Glomerular visceral epithelial cell (primary cell): ENCODE measurements around the gene METTL25B.

Experiments
- DNase-seq: peaks from one replicate; pipeline ENCODE4 v3.0.0-alpha.2; 2016; ENCODE audit errors: extremely low spot score

METTL25B gene

DNA sequence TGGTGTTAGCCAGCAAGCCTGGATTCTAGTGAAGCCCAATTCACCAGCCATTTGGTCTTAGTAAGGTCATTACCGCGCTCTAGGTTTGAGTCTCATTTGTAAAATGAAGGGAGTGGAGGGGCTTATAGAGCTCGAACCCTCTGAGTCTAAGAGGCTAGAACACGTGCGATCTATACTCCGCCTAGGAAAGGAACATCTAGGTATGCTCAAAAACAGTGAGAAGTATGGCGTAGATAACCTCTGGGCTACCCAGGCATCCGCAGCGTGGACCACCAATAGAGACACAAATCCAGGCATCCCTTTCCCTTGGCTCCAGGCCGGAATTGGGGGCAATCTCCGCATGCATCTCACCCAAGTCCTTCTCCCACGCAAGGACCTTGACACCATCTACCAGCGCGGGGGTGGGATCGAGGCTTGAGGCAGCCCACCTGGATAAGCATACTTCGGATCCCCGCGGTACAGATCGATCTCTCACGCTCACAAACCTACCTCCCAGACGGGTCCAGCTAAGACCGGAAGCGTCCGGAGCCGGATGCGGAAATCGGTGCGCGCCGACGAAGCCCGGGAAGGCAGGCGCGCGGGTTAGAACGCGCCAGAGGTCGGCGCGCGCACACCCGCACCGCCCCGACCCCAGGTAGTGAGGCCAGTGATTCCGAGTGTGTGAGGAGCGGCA lies at the start of gene METTL25B:
Gene METTL25B (plus strand): TSS at position 544 of the 673 bp plus-strand sequence. CDS start 636 bp downstream, outside the sequence.
- DNase-seq = peak; percentile 84

DNA sequence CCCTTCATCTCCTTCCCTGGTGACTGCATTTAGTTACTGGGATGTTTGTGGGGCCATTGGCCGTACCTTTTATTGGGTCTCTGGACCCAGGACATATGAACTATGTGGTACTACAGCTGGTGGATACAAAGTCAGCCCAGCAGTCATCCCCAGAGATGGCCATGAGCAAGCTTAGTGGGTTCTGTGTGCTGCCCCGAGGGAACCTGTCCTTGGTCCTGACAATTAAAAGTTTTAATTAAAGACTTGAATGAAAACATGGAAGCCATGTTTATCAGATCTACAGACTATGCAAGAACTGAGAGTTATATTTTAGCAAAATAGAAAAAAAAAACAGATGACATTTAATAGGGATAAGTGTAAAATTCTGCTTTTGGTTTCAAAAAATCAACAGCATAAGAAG lies 48.2 kb upstream of the METTL25B start:
- no peak for DNase-seq

DNA sequence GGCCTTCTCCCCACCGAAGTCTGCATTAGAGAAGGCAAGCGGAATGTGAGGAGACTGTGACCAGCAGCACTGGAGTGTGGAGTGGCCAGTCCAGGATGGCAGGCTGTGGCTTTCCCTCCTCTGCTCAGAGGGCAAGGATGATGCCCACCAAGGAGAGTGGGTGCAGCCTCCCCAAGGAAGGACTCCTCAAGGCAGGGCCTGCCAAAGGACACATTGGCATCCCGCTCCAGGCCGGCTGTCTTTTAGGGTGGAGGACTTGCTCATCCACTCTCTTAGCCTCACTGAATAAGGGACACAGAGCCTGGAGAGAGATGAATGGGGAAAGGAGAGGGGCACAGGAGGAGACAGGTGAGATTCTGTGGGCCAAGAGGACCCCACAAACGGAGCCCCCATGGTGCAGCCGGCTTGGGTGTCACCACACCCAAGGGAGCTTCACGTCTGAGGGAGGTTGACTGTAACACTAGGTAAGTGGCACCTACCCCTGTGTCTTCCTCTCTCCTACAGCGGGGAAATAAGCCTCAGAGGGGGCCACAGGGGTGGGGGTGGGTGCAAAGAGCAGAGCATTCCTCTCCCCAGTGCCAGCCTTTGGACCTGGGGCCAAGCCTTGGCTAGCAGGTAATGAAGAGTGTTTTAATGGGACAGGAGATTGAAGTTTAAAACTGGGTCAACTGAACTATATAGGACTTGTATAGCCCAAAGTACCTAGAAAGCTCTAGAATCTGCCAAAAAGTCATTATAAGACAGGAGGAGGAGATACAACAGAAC lies 46.9 kb upstream of the METTL25B start:
- DNase-seq = no peak

DNA sequence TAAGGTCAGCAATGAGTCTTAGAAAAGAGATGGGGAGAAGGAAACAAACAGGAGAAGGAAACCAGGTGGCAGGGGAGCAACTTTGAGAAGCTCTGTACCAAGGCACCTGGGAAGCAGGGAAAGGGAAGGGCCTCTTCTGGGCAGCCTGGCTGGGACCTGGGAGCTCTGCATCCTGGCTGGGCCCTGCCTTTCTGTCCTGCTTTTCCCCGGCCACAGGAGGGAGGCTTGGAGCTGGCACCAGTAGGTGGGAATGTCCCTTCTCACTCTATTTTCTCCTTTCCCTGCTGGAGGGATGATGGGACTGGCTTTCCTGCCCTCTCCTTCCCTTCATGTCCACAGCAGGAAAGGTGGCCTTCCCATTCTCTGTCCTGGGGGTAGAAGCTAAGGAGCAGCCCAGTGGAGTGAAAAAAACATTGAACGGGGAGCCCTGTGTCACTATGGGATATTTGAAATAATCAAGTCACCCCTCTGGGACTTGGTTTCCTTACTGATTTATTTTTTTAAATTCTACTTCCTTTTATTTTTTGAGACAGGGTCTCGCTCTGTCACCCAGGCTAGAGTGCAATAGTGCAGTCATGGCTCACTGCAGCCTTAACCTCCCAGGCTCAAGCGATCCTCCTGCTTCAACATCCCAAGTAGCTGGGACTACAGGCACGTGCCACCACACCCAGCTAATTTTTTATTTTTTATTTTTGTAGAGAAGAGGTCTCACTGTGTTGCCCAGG lies 45.9 kb upstream of the METTL25B start:
- no peak for DNase-seq

DNA sequence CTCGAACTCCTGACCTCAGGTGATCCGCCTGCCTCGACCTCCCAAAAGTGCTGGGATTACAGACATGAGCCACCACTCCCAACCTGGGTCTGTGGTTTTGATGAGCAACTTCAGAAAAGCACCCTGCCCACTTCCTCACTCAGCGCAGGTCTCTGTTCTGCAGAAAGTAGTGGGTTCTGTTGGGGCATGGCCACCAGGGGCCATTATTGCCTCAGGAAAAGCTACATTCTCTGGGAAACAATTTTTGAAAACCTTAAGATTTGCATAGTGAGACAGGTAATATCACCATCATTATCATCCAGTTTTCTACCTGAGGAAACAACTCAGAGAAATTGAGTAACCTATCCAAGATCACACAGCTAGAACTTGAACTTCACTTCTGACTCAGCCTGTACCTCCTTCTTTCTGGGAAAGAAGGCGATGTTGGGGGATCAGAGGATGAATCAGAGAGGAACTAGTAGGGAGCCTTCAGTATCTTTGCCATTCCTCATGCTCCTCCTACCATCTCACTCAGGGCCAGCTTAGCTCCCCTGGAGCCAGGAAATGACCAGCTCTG lies 44.0 kb upstream of the METTL25B start:
- peak; percentile 56 for DNase-seq

DNA sequence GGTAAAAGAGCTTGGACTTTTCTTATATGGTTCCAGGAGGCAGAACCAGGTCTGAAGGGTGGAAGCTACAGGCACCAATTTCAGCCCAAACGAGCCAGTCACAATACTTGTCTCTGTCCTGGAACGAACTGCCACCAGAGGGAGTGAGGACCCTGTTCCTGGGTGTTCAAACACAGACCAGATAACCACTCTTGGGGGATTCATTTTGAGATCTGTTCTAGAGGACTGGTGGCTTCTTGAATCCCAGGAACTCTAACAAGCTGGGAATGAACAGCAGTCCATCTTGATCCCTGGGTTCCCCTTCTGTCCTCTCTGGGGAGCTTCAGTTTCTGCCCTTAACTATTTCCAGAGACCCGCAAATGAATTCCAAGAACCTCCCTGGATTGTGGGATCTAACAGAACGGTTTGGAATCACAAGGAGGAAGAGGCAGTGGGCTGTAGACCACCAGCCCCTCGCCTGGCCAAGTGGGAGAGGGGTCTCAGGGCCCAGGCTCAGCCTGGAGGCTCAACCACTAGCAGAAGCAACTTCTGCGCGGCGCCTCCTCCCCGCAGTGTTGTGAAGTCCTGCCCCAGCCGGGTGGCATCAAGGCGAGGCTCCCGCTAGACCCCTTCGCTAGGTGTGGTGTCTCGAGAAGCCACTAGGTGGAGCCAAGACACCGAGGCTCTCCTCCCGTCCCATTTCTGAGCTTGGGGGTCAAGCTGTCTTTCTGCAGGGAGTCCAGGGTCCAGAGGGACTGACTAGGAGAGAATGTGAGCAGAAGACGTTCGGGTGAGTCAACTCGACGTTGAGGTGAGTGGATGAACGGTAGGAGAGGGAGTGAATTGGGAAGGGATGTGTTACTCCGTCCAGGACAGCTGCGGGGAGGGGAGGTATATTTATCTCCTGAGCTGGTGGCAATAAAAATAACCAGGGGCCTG lies 39.0 kb upstream of the METTL25B start:
- DNase-seq = peak; percentile 89

DNA sequence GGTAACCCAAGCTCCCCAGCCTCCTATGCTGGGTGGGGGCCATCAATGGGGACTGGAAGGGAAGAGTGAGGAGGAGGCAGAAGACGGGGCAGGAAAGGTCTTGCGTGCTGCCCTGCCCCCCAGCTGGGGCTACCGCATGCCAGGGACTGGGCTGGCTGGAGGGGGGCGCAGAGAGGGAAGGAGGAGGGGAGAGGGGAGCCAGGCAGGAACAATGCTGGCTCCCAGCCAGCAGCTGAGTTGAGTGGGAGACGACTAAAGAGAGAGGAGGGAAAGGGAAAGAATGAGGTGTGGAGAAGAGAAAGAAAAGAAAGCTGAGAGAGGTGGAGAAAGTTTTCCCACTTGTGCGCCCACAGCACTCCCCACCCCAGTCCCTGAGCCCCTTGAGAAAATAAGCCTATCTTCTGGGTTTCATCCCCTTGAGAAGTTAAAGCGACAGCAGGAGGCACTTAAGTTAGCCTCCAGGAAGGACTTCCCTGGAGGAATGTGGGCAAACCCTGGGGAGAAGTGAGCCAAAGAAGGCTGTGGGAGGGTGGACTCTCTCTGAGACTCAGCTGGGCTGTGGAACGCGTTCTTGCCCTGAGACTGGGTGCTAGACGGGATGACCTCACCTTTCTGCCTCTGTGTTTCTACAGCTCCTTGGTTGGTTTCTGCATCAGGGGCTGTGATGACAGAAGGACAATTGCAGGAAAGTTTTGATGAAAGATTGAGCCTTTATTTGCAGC lies 38.2 kb upstream of the METTL25B start:
- peak; percentile 34 for DNase-seq

DNA sequence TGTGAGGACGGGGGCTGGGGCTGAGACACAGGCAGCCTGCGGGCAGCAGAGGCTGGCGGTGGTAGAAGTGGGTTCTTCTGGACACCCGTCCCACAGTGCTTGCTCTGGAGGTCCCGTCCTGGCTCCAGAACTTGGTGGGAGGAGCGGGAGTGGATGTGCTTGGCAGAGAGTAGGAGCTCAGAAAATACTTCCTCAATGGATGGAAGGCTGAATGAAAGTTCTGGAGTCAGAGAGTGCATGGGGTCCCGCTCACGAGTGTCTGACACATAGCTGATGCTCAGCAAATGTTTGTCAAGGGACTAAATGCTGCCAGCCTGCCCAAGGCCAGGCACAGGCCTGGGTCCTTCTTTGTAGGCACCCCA lies 37.6 kb upstream of the METTL25B start:
- no peak for DNase-seq

DNA sequence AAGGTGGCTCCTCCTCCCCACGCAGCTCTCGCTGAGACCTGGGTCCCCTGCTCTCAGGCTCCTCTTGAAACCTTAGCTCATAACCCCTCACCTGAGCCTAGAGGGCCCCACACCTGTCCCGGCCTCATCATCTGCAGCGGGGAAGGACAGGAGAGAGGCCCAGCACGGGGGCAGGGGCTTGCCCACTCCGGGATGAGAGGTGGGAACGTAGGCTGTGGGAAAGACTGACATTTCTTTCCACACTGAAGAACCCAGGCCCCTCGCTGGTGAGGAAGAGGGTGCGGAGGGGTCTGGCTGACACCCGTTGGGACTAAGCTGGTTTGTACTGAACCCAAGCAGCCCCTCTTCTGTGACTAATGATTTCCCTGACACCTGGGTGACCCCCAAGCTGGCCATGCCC lies 37.1 kb upstream of the METTL25B start:
- DNase-seq = no peak

DNA sequence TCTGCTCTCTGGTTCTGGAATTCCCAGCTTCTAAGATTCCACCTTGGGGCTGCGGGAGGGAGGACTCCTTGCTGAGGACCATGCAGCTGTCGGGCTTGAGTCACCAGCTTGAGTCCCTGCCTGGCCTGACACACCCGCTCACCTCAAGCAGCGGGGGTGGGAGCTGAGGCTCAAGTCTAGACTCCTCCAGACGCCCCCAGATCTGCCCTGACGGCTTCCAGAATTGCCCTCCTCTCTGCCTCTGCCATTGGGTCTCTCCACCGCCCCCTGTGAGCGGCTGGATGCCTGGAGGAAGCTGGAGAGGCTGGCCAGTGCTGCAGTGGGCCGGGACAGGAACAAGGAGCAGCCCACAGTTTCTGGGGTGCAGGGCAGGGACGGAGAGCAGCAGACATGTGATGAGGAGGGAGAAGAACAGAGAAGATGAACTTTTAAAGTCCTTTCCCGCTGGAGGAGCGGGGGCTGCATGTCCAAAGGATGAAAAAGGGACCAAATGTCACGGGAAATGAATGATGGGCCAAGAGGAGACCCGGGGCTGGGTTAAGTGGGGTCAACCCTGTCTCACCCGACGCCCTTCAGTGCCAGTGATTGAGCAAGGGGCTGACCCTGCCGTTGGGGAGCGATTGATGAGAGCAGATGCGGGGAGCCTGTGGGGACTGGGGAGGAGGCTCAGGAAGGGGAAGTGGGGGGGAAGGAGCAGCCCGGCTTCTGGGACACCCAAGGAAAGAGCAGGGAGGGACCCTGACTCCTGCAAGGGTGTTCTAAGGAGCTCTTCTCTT lies 36.4 kb upstream of the METTL25B start:
- peak; percentile 66 for DNase-seq

DNA sequence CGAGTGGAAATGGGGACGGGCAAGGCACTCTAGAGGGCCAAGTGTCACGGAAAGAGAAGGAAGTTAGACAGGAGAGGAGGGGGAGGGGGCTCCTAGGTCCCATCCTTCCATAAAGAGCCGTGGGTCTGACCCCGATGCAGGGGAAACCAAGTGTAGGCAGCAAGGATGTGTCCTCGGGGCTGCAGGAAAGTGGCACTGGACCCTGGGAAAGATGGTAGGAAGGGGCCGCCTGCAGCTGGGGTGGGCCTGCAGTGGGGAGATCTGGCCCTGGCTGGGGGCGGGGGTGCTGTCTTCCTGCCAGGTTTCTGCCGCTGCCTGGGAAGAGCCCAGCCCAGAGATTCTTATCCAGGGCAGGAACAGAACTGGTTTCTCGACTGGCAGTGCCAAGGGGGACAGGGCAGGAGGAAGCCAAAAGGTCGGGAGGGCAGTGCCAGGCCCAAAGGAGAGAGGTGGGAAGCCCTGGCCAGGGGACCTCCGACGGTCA lies 35.8 kb upstream of the METTL25B start:
- no peak for DNase-seq

DNA sequence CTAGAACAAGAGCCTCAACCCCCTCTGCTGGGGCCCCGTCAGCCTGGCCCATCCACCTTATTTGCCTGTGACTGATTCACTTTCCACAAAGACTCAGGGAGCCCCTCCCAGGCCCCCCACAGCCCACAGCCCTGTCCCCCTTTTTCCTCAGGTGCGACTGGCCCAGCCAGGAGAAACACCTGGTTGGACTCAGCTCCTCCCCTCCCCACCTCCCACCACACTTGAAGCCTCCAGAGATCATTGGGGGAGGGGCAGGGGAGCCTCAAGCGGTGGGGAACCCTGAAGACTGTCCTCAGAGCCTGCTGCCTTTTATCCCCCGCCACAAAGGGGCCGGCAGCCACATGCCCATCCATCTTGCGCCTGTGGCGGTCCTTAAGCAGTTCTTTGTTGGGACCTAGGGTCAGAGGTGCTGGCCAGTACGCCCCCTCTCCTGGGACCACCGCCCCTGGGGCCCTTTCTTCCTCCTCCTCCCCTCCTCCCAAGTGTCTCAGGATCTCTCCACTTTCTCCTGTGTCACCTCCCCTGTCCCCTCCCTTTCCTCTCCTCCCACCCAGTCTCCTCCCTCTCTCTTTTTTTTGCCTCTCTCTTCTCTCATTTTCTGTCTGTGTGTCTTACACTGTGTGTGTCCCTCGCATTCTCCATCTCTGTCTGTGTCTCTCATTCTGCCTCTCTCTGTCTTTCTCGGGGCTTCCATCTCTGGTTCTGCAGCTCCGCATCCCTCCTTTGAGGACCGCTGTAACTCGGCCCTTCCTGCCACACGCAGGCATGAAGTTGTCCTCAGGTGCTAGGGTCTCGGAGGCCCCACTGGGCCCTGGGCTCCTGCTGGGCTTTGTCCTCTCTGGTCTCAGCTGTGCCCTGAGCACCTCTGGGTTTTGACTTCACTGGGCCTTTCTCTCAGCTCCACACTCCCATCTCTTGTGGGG lies 35.1 kb upstream of the METTL25B start:
- no peak for DNase-seq

DNA sequence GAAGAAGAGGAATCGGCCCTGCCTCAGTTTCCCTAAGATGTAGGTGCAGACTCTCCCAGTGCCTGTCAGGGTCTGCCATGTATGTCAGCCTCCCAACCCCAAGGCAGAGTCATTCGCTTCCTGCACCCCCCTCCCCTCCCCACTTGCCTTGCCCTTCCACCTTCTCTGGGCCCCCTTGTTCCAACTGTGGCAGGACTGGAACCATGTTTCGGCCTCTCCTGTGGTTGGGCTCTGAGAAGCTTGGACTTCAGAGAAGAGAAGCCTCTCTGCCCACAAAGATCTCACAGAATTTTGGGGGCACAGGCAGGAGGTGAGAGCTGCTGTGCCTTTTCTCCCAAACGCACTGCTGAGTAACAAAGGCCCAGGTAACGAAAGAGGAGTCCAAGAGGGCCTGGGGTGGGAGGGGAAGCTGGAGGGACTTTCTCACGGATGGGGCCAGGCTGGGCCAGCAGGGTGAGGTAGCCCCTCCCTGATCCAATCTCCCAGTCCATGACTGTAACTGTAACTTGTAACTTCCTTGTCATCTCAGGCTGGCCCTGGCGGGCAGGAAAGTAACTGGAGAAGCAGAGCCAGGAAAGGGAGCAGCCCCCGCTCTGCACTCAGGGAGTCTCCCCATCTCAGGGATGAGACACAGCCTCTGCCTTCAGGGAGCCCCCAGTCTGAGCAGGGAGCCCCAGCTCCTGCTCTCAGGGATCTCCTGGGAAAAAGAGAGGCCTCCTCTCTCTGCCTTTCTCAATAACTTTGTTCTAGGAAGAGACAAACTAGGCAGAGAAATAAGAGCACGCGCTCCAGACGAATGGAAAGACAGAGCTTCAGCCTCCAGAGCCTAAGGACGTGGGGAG lies 34.2 kb upstream of the METTL25B start:
- no peak for DNase-seq

DNA sequence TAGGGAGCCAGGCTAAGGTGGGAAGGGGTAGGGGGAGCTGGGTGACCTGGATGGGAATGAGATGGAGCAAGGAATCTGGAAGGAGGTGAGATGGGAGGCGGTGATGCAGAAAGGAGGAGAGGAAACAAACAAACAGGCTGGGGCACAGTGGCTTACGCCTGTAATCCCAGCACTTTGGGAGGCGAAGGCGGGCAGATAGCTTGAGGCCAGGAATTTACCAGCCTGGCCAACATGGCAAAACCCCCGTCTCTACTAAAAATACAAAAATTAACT lies 33.6 kb upstream of the METTL25B start:
- DNase-seq = no peak

DNA sequence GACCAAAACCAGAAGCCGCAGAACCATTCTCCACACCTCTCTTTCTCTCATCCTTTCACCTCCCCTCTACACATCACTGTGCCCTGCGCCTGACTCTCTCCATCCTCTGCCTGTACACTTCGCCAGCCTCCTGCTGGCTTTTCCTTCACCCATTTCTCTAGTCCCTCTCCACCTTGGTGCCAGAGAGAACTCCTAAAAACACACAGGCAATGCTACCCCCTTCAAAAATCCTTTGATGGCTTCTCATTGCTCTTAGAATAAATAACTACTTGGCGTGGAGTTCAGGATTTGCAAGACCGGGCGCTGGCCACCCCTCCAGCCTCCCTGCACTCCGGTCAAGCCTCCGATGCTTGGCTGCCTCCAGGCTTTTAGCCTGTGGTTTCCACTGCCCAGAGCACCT lies 31.5 kb upstream of the METTL25B start:
- DNase-seq = no peak

DNA sequence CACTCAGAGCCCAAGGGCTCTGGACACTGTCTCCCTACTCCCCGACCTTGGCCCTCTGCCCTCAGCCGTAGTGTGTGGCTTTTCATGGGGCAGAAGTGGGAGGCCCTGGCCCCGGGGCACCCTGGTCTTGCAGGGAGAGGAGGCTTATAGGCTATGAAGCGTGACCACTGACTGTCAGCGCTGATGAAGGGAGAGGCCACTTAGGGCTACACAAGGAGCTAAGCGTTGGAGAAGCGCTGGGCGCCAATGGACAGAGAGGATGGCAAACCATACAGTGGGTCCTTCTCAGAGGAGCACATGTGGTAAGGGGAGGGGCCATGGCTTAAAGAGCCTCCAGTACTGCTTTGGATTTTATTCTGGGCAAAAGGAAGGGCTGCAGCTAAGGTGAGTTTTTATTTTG lies 30.8 kb upstream of the METTL25B start:
- peak; percentile 64 for DNase-seq

DNA sequence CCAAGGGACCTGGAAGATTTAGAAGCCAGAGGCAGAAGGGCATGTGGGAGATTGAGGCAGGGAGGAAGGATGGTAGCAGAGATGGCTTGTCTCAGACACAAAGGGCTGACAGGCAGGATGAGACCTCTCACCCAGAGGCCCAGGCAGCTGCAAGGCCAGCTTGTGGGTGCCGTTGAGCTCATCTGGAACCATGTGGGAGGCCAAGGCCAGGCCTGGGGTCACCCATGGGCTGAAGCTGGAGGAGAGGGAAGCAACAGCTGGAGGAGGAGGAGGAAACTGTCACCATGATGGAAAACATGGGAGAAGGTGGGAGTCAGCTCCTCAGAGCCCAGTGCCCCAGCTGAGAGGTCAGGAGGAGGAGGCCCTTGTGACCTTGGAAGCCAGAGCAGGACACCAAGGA lies 29.3 kb upstream of the METTL25B start:
- DNase-seq = no peak
